GM13976 (cell line): ENCODE measurements around the gene LIN28A.

Experiments used
- DNase-seq: peaks from one replicate; pipeline ENCODE4 v3.0.0; 2012; ENCODE audit warnings: low spot score
- in situ Hi-C: fragments of 300-500 bp; cut with MboI; formaldehyde crosslinking; loops from one replicate; pipeline ENCODE4 v1.12.0; 2022; ENCODE audit warnings: low sequenced_read_pairs, mixed read lengths, inconsistent platforms; ENCODE audit not compliant: unreplicated experiment
- TF ChIP-seq, protein P1 (sequence below): IDR thresholded peaks from 2 replicates; pipeline ENCODE4 v1.5.1; 2012; ENCODE audit warnings: borderline replicate concordance, mild to moderate bottlenecking; ENCODE audit not compliant: insufficient read depth; ENCODE audit errors: extremely low read depth, missing control alignments, control extremely low read depth

The LIN28A gene

DNA sequence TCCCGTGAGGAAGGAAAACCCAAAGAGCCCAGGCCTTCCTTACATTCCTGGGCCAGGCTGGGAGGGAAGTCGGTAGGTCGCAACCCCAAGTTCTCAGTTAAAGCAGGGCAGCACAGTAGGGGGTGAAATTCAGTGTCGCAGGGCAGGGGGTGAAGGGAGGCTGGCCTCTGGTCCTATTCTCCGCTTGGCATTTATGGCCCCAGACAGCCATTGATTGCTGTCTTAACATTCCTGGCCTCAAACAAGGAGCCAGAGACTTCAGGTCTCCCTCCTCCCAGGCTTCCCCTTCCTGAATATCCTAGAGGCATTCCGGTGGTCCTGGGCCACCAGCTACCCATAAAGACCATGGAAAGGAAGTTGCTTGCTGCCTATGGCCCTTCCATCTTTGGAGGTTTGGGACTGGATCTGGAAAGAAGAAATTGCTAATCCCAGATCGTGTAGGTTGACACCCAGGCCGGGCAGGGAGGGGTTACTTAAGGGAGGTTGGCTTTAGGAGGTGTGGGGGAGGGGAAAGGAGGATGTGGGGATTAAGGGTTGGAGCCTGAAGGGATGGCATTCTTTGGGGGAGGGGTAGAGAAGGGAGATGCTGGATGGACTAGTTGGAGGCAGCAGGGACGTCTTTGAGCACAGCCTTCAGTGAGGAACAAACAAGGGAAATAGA, 1.7 kb downstream of the LIN28A start:
- in situ Hi-C loops: no loop called here
- TF ChIP-seq, protein P1, sequence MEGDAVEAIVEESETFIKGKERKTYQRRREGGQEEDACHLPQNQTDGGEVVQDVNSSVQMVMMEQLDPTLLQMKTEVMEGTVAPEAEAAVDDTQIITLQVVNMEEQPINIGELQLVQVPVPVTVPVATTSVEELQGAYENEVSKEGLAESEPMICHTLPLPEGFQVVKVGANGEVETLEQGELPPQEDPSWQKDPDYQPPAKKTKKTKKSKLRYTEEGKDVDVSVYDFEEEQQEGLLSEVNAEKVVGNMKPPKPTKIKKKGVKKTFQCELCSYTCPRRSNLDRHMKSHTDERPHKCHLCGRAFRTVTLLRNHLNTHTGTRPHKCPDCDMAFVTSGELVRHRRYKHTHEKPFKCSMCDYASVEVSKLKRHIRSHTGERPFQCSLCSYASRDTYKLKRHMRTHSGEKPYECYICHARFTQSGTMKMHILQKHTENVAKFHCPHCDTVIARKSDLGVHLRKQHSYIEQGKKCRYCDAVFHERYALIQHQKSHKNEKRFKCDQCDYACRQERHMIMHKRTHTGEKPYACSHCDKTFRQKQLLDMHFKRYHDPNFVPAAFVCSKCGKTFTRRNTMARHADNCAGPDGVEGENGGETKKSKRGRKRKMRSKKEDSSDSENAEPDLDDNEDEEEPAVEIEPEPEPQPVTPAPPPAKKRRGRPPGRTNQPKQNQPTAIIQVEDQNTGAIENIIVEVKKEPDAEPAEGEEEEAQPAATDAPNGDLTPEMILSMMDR: no peak
- no peak for DNase-seq

DNA sequence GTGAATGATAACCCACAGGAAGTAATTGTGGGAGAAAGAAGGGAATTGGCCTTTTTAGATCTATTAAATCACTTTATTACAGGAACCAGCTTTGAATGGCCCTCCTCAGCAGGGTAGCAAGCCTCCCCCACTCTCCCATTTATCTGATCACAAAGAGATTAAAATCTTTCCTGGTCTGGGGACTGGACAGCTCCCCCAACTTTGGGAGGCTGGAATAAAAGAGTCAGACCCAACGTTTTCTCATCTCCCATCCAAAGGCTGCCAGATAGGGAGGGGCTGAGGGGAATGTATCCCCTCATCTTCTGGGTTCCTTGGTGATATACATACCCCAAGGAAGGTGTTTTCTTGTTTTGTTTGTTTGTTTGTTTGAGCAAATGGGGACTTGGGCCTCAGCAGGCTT, 2.4 kb downstream of the LIN28A start:
- no peak for DNase-seq
- in situ Hi-C loops: no loop called here
- TF ChIP-seq, protein P1: no peak

DNA sequence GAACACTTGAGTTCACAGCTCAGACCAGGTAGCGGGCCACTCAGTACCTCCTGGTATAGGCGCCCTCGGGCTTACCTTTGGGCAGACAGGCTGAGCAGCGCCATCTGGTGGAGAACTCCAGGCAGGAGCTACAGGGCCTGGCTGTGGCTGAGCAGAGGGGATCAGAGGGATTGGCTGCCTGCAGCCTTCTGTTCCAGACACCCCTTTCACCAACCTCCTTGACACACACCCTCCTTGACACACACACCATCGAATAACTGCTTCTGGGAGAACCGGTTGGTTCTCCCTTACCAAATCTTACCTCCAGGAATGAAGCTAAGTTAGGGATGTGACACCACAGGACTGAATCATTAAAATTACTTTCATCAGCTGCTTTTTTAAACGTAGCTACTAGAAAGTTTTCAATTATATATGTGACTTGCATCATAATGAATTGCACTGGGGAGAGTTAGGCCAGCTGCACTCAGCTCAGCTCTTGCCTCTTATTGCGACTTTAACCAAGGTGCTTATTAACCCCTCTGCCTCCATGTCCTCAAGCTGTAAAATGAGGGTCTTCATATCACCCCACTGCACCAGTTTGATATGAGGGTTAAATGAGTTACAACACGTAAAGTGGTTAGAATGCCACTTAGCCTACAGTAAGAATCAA, 6.6 kb downstream of the LIN28A start:
- in situ Hi-C loops: no loop called here
- TF ChIP-seq, protein P1: peak; percentile 97
- DNase-seq: peak; percentile 85

DNA sequence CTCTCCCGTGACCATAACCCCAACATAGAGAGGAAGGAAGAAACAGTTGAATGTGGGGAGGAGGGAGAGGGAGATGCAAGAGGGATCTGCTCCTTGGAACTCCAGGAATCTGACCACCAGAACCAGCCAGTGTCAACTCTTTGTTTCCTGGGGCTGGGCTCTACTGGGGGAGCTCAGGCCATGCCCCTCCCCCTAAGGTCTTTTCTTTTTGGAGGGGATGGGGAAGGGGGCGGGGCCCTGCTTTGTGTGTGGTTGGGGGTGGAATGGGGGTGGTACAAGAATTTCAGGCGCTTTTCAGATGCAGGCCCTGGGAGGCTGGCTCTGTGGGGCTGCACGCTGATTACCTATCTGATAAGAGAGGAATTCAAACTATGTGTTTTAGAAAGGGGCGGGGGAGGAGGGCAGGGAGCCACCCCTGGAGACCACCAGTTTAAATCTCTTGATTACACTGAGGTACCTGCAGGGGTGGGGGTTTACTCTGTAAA, 8.3 kb downstream of the LIN28A start:
- TF ChIP-seq, protein P1: no peak
- in situ Hi-C loops: no loop called here
- DNase-seq: no peak

GRCh38 chr1:26419494-26419893, 8.9 kb downstream of the LIN28A start:
- in situ Hi-C loops: no loop called here
- DNase-seq: no peak
- TF ChIP-seq, protein P1: no peak

GRCh38 chr1:26429721-26430120, 19.1 kb downstream of the LIN28A start:
- no peak for DNase-seq
- TF ChIP-seq, protein P1: no peak
- in situ Hi-C loops: no loop called here
